Panc1 (cell line): ENCODE data around the gene CHN1.

Source experiments
- POLR2AphosphoS5 ChIP-seq: IDR thresholded peaks from 2 replicates; pipeline ENCODE4 v1.6.1; 2012; ENCODE audit warnings: mild to moderate bottlenecking, low read depth, low read length, moderate library complexity
- TCF7L2 ChIP-seq: IDR thresholded peaks from 2 replicates; pipeline ENCODE4 v1.6.1; 2011; ENCODE audit warnings: mild to moderate bottlenecking, low read depth, low read length, inconsistent platforms
- TF ChIP-seq, protein P1 (sequence below): fragments of 450-650 bp; IDR thresholded peaks from 2 replicates; pipeline ENCODE4 v1.5.1; 2017; ENCODE audit warnings: mild to moderate bottlenecking
- TF ChIP-seq, protein P2 (sequence below), 2 experiments: IDR thresholded peaks; 2 replicates each; pipeline ENCODE4 v1.6.1; 2011 to 2012; ENCODE audit warnings: low read depth in 2 of 2, control low read depth in 1 of 2, low read length in 1 of 2, mild to moderate bottlenecking in 1 of 2, moderate library complexity in 1 of 2; ENCODE audit not compliant: insufficient read depth in 1 of 2

DNA sequence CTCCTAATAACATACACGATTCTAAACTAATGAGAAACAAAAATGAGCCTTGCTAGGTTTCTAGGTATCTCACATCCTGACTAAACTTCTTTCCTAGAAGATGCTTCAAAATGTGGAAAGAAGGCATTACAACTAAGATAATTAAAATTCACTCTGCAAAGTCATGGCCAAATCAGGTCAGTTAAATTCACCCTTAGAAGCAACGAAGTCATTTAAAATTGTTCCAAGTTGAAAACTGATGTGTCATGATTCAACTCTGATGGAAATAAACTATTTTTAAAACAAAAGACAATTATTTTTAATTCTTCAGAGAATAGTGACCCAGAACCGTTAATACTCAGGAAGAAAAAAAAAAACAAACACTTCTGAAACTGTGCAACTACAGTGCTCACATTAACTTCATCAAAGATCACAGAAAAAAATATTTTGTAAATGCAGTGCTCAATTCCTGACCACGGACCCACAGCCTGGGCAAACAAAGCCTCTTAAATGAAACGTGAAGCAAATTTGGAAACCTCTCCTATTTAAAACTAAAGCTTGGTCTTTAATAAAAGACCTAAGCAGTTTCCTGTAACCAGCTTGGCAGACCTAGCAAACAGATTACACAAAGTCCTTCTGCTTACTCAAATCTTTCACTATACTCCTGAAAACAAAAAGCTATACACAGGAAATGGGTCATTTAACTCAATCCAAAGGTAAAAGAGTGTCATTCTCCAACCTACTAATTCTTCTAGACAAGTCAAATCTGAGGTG lies 39.0 kb downstream of the CHN1 start:
- TF ChIP-seq POLR2AphosphoS5, result no peak
- TF ChIP-seq, protein P1, sequence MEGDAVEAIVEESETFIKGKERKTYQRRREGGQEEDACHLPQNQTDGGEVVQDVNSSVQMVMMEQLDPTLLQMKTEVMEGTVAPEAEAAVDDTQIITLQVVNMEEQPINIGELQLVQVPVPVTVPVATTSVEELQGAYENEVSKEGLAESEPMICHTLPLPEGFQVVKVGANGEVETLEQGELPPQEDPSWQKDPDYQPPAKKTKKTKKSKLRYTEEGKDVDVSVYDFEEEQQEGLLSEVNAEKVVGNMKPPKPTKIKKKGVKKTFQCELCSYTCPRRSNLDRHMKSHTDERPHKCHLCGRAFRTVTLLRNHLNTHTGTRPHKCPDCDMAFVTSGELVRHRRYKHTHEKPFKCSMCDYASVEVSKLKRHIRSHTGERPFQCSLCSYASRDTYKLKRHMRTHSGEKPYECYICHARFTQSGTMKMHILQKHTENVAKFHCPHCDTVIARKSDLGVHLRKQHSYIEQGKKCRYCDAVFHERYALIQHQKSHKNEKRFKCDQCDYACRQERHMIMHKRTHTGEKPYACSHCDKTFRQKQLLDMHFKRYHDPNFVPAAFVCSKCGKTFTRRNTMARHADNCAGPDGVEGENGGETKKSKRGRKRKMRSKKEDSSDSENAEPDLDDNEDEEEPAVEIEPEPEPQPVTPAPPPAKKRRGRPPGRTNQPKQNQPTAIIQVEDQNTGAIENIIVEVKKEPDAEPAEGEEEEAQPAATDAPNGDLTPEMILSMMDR, result no peak
- TF ChIP-seq, protein P2, sequence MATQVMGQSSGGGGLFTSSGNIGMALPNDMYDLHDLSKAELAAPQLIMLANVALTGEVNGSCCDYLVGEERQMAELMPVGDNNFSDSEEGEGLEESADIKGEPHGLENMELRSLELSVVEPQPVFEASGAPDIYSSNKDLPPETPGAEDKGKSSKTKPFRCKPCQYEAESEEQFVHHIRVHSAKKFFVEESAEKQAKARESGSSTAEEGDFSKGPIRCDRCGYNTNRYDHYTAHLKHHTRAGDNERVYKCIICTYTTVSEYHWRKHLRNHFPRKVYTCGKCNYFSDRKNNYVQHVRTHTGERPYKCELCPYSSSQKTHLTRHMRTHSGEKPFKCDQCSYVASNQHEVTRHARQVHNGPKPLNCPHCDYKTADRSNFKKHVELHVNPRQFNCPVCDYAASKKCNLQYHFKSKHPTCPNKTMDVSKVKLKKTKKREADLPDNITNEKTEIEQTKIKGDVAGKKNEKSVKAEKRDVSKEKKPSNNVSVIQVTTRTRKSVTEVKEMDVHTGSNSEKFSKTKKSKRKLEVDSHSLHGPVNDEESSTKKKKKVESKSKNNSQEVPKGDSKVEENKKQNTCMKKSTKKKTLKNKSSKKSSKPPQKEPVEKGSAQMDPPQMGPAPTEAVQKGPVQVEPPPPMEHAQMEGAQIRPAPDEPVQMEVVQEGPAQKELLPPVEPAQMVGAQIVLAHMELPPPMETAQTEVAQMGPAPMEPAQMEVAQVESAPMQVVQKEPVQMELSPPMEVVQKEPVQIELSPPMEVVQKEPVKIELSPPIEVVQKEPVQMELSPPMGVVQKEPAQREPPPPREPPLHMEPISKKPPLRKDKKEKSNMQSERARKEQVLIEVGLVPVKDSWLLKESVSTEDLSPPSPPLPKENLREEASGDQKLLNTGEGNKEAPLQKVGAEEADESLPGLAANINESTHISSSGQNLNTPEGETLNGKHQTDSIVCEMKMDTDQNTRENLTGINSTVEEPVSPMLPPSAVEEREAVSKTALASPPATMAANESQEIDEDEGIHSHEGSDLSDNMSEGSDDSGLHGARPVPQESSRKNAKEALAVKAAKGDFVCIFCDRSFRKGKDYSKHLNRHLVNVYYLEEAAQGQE (IDR thresholded peaks at IDR 0.05; ENCODE audit: insufficient read depth in 1 of 2, low read depth in 2 of 2, low read length in 1 of 2), result no peak
- no peak for TF ChIP-seq TCF7L2
